ENCODE results near the gene KPNA6. TPM values are rescaled to one million over a fixed set of nuclear protein-coding genes. Genes with fewer than 3 reads are reported as not detected.

Gene KPNA6
- polyA plus RNA-seq, 1 donor from 2014 or later: 17.3 TPM

- Histone ChIP-seq H3K36me3 (ENCODE audit: insufficient read depth, low read length) (no peaks in the 10 kb centered on the region), H3F3A (ENCODE audit: insufficient read depth, low read length, poor library complexity, severe bottlenecking) (no peaks in the 10 kb centered on the region), H4K20me1 (ENCODE audit: insufficient read depth) (no peaks in the 10 kb centered on the region), H2AFZ (ENCODE audit: low read depth, low read length) (no peak overlapping the region), H3K9ac (ENCODE audit: low read length) (no peak overlapping the region), H3K4me3 (ENCODE audit: low read length) (no peak overlapping the region), H3K9me2 (ENCODE audit: insufficient read depth, low read length) (no peaks in the 10 kb centered on the region), H3K4me2 (ENCODE audit: low read length) (no peak overlapping the region), H3K9me3 (ENCODE audit: low read length) (no peaks in the 10 kb centered on the region), H3K79me2 (replicated peaks; ENCODE audit: insufficient read depth, low read length) (peaks cover 33% of the 10 kb centered on the region), H3K27me3 (ENCODE audit: insufficient read depth, low read depth, low read length) (no peaks in the 10 kb centered on the region), H3K27ac (ENCODE audit: low read length) (no peak overlapping the region)
- TF ChIP-seq EZH2 (IDR thresholded peaks at IDR 0.05; ENCODE audit: borderline replicate concordance, insufficient read depth, low read length, poor library complexity, severe bottlenecking) (no peak), SMC3 (conservative IDR thresholded peaks at IDR 0.05; ENCODE audit: poor library complexity) (no peak), MXI1 (conservative IDR thresholded peaks at IDR 0.05; ENCODE audit: poor library complexity, severe bottlenecking) (no peak), EP300 (conservative IDR thresholded peaks at IDR 0.05; ENCODE audit: poor library complexity, severe bottlenecking) (no peak), TAF1 (IDR thresholded peaks at IDR 0.05; ENCODE audit: low read depth) (no peak), POLR2AphosphoS5 (IDR thresholded peaks at IDR 0.05) (no peak), RAD21 (conservative IDR thresholded peaks at IDR 0.05) (no peak)
Measured at GRCh38 chr1:32106663-32107275, 1.1 kb upstream of the KPNA6 start.

- Histone ChIP-seq H3K27ac (ENCODE audit: low read length) (no peak overlapping the region), H3F3A (ENCODE audit: insufficient read depth, low read length, poor library complexity, severe bottlenecking) (no peaks in the 10 kb centered on the region), H3K27me3 (ENCODE audit: insufficient read depth, low read depth, low read length) (no peaks in the 10 kb centered on the region), H4K20me1 (ENCODE audit: insufficient read depth) (no peaks in the 10 kb centered on the region), H2AFZ (ENCODE audit: low read depth, low read length) (no peak overlapping the region), H3K9me3 (ENCODE audit: low read length) (no peaks in the 10 kb centered on the region), H3K4me3 (ENCODE audit: low read length) (no peak overlapping the region), H3K36me3 (ENCODE audit: insufficient read depth, low read length) (no peaks in the 10 kb centered on the region), H3K9me2 (ENCODE audit: insufficient read depth, low read length) (no peaks in the 10 kb centered on the region), H3K9ac (ENCODE audit: low read length) (no peak overlapping the region), H3K79me2 (replicated peaks; ENCODE audit: insufficient read depth, low read length) (peaks cover 58% of the 10 kb centered on the region), H3K4me2 (ENCODE audit: low read length) (no peak overlapping the region)
- no peak for TF ChIP-seq POLR2AphosphoS5 (IDR thresholded peaks at IDR 0.05)
- TF ChIP-seq SMC3 (conservative IDR thresholded peaks at IDR 0.05; ENCODE audit: poor library complexity): no peak
- TF ChIP-seq, protein P1, sequence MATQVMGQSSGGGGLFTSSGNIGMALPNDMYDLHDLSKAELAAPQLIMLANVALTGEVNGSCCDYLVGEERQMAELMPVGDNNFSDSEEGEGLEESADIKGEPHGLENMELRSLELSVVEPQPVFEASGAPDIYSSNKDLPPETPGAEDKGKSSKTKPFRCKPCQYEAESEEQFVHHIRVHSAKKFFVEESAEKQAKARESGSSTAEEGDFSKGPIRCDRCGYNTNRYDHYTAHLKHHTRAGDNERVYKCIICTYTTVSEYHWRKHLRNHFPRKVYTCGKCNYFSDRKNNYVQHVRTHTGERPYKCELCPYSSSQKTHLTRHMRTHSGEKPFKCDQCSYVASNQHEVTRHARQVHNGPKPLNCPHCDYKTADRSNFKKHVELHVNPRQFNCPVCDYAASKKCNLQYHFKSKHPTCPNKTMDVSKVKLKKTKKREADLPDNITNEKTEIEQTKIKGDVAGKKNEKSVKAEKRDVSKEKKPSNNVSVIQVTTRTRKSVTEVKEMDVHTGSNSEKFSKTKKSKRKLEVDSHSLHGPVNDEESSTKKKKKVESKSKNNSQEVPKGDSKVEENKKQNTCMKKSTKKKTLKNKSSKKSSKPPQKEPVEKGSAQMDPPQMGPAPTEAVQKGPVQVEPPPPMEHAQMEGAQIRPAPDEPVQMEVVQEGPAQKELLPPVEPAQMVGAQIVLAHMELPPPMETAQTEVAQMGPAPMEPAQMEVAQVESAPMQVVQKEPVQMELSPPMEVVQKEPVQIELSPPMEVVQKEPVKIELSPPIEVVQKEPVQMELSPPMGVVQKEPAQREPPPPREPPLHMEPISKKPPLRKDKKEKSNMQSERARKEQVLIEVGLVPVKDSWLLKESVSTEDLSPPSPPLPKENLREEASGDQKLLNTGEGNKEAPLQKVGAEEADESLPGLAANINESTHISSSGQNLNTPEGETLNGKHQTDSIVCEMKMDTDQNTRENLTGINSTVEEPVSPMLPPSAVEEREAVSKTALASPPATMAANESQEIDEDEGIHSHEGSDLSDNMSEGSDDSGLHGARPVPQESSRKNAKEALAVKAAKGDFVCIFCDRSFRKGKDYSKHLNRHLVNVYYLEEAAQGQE (IDR thresholded peaks at IDR 0.05; ENCODE audit: borderline replicate concordance): no peak
- no peak for TF ChIP-seq RAD21 (conservative IDR thresholded peaks at IDR 0.05)
- TF ChIP-seq MXI1 (conservative IDR thresholded peaks at IDR 0.05; ENCODE audit: poor library complexity, severe bottlenecking): no peak
- no peak for TF ChIP-seq EZH2 (IDR thresholded peaks at IDR 0.05; ENCODE audit: borderline replicate concordance, insufficient read depth, low read length, poor library complexity, severe bottlenecking)
- no peak for TF ChIP-seq EP300 (conservative IDR thresholded peaks at IDR 0.05; ENCODE audit: poor library complexity, severe bottlenecking)
- no peak for TF ChIP-seq TAF1 (IDR thresholded peaks at IDR 0.05; ENCODE audit: low read depth)
- TF ChIP-seq CTCF (IDR thresholded peaks at IDR 0.05; ENCODE audit: poor library complexity, severe bottlenecking): no peak
Measured at GRCh38 chr1:32111040-32111623, 3.3 kb downstream of the KPNA6 start.

Measured in neural cell (in vitro differentiated cells).